ENCODE measurements around the gene APLP1.

DNA sequence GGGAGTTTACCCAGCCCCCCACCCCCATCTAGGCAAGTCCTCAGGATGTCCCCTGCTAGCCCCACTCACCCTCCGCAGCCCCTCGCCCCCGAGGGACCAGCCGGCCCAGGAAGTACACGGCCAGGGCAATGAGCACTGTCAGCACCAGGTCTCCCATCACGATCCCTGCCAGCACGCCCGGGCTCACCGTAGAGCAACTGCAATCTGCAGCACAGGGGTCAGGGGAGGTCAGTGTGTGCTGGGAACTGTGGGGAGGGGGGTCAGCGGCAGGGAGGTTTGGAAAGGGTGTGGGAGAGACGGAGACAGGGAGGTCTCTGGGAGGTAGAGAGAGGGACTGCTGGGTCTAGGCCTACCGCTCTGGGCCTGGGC is 39.0 kb downstream of the APLP1 start:
- TF ChIP-seq, protein P1, sequence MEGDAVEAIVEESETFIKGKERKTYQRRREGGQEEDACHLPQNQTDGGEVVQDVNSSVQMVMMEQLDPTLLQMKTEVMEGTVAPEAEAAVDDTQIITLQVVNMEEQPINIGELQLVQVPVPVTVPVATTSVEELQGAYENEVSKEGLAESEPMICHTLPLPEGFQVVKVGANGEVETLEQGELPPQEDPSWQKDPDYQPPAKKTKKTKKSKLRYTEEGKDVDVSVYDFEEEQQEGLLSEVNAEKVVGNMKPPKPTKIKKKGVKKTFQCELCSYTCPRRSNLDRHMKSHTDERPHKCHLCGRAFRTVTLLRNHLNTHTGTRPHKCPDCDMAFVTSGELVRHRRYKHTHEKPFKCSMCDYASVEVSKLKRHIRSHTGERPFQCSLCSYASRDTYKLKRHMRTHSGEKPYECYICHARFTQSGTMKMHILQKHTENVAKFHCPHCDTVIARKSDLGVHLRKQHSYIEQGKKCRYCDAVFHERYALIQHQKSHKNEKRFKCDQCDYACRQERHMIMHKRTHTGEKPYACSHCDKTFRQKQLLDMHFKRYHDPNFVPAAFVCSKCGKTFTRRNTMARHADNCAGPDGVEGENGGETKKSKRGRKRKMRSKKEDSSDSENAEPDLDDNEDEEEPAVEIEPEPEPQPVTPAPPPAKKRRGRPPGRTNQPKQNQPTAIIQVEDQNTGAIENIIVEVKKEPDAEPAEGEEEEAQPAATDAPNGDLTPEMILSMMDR (conservative IDR thresholded peaks at IDR 0.05) = no peak
- no peak for TF ChIP-seq EZH2 (IDR thresholded peaks at IDR 0.05; ENCODE audit: low read depth)
